Lung (tissue), 12 donors: ENCODE results near the gene CAMK2N1. TPM values are rescaled to one million over a fixed set of nuclear protein-coding genes. Genes with fewer than 3 reads are reported as not detected.

Source experiments
- ATAC-seq: fragments of 200-7000 bp; cut with Tn5 transposase; one replicate; pipeline ENCODE4 v1.9.1; 2020; ENCODE audit warnings: moderate number of reproducible peaks; ENCODE audit not compliant: insufficient read depth, low FRiP score
- DNase-seq, 3 donors: peaks; one replicate each; pipeline ENCODE4 v3.0.0-alpha.2; 2013 to 2017
- H3K27ac ChIP-seq, 2 donors: one replicate each; pipeline ENCODE4 v1.5.1; 2013; ENCODE audit warnings: mild to moderate bottlenecking in 2 of 2, moderate library complexity in 2 of 2, control low read depth in 1 of 2, inconsistent platforms in 1 of 2, low read depth in 1 of 2, low read length in 1 of 2
- H3K27me3 ChIP-seq, 3 donors: one replicate each; pipeline ENCODE4 v1.5.1; 2013; ENCODE audit warnings: low read length in 2 of 3; ENCODE audit not compliant: control insufficient read depth in 3 of 3, insufficient read depth in 3 of 3
- H3K36me3 ChIP-seq, 4 donors: one replicate each; pipeline ENCODE4 v1.5.1; 2013; ENCODE audit warnings: low read length in 4 of 4, mild to moderate bottlenecking in 1 of 4, moderate library complexity in 1 of 4; ENCODE audit not compliant: control insufficient read depth in 4 of 4, insufficient read depth in 4 of 4
- H3K4me1 ChIP-seq, 5 donors: one replicate each; pipeline ENCODE4 v1.5.1; 2013; ENCODE audit warnings: low read length in 5 of 5, mild to moderate bottlenecking in 2 of 5, moderate library complexity in 1 of 5; ENCODE audit not compliant: control insufficient read depth in 5 of 5, insufficient read depth in 5 of 5
- H3K4me3 ChIP-seq: one replicate; pipeline ENCODE4 v1.5.1; 2013; ENCODE audit warnings: mild to moderate bottlenecking, control low read depth, moderate library complexity
- H3K9ac ChIP-seq, 2 donors: one replicate each; pipeline ENCODE4 v1.5.1; 2013; ENCODE audit warnings: low read length in 2 of 2, control low read depth in 1 of 2; ENCODE audit not compliant: insufficient read depth in 1 of 2
- H3K9me3 ChIP-seq, 4 donors: one replicate each; pipeline ENCODE4 v1.5.1; 2013; ENCODE audit warnings: low read length in 3 of 4, mild to moderate bottlenecking in 1 of 4, moderate library complexity in 1 of 4; ENCODE audit not compliant: control insufficient read depth in 4 of 4, insufficient read depth in 3 of 4
- WGBS, 2 donors: extraction: QIAGEN DNeasy Blood & Tissue Kit; methylation state at CpG; one replicate each; pipeline ENCODE4 v1.1.7; 2013; 5-methylcytosine and 5-hydroxymethylcytosine counted together
- polyA plus RNA-seq, 2 donors: library from polyadenylated mRNA; stranded (reverse); fragments of 200-250 nt; gene quantifications; one replicate each; pipeline ENCODE4 v1.2.1, GENCODE V29; 2013
- total RNA-seq, 2 donors: library from RNA; depleted of rRNA in 1 of 2; stranded (reverse); fragments of >200 nt in 1 of 2; gene quantifications; one replicate each; pipeline ENCODE4 v1.2.1, GENCODE V29; 2014 to 2021
- TF ChIP-seq, protein P1 (sequence below): IDR thresholded peaks from 2 replicates; pipeline ENCODE4 v1.5.1; 2012; ENCODE audit warnings: mild to moderate bottlenecking; ENCODE audit errors: control extremely low read depth, extremely low read depth
- donor health status: control.
- donor health status: control.
- donor health status: Bipolar disorder and iron deficiency.
- donor health status: healthy.
- donor health status: DM: yes; HTN: yes; CAD: no.

CAMK2N1 gene
- total and polyA plus RNA-seq, 4 donors = 6.5 to 44.3 (median 28.3) TPM

DNA sequence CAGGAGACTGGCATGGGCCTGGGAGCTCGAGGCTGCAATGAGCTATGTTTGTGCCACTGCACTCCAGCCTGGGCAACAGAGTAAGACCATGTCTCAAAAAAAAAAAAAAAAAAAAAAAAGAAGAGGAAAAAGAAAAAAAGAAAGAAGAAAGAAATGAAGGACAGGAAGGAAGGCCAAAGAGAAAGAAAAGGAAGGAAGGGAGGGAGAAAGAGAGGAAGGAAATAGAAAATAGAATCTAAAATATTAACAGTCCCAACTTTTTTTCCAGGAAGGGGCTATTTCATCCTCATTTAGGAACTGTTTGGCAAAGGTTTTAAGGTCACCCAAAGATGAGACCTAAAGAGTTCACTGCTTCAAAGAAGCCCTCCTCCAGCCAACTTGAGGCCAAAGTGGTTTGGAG is 19.5 kb upstream of the CAMK2N1 start:
- Histone ChIP-seq H3K4me1 (peaks cover 0 to 24% (median 3%) of the 10 kb centered on the region in 5 donors), H3K36me3 (peaks cover 14 to 20% (median 17%) of the 10 kb centered on the region in 4 donors), H3K4me3 (no peak overlapping the region), H3K9me3 (no peaks in the 10 kb centered on the region), H3K9ac (no peak overlapping the region), H3K27ac (no peak overlapping the region), H3K27me3 (peaks cover 0 to 2% (median 0%) of the 10 kb centered on the region in 3 donors)
- WGBS, 2 donors = 91 to 93% methylated on average over 1 of the region's 1 CpG
- TF ChIP-seq, protein P1, sequence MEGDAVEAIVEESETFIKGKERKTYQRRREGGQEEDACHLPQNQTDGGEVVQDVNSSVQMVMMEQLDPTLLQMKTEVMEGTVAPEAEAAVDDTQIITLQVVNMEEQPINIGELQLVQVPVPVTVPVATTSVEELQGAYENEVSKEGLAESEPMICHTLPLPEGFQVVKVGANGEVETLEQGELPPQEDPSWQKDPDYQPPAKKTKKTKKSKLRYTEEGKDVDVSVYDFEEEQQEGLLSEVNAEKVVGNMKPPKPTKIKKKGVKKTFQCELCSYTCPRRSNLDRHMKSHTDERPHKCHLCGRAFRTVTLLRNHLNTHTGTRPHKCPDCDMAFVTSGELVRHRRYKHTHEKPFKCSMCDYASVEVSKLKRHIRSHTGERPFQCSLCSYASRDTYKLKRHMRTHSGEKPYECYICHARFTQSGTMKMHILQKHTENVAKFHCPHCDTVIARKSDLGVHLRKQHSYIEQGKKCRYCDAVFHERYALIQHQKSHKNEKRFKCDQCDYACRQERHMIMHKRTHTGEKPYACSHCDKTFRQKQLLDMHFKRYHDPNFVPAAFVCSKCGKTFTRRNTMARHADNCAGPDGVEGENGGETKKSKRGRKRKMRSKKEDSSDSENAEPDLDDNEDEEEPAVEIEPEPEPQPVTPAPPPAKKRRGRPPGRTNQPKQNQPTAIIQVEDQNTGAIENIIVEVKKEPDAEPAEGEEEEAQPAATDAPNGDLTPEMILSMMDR = no peak
- ATAC-seq (no peak), DNase-seq (no peak)

DNA sequence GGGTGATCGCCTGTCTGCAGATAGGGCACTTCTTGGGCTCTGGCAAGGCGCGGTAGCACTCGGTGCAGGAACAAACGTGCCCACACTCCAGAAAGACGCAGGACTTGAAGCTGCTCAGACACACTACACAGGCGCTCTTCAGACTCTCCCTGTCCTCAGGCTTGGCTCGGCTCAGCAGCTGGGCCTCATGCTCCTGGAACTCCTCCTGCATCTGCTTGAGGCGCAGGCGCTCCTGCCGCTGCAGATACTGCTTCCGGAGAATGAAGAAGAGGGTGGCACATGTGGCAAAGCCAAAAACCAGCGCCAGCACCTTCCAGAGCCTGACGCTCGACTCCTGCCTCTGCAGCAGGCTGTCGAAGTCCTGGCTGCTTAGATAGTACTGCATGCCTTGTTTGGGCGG is 14.7 kb upstream of the CAMK2N1 start:
- TF ChIP-seq, protein P1 = no peak
- DNase-seq = no peak
- H3K4me1 ChIP-seq = peaks cover 0 to 12% (median 0%) of the 10 kb centered on the region in 5 donors
- no peaks in the 10 kb centered on the region for H3K27me3 ChIP-seq
- H3K4me3 ChIP-seq = no peak overlapping the region
- no peak for ATAC-seq
- H3K9ac ChIP-seq = no peak overlapping the region
- 93 to 95% methylated on average over 17 of the region's 17 CpGs for WGBS, 2 donors
- H3K27ac ChIP-seq = no peak overlapping the region
- no peaks in the 10 kb centered on the region for H3K9me3 ChIP-seq
- H3K36me3 ChIP-seq = peaks cover 22 to 38% (median 25%) of the 10 kb centered on the region in 4 donors

DNA sequence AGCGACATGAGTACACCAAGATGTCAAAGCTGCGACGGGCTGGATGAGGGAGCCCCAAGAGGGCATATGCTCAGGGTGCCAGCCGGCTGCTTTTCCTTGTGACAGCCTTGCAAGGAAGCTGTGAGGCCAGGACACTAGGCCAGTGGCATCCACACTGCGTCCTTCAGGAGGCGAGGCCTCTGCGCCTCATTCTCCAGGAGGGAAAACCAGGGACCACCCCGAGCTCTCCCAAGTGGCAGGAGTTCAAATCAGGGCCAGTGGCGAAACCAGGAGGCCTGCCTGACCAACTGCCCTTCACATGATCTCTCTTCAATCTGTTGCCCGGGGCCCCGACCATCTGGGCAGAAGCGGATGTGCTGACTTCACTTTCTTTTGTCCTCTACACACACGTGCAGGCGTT is 13.7 kb upstream of the CAMK2N1 start:
- ATAC-seq = no peak
- peaks cover 22 to 38% (median 25%) of the 10 kb centered on the region in 4 donors for H3K36me3 ChIP-seq
- TF ChIP-seq, protein P1 = no peak
- 92 to 96% methylated on average over 14 of the region's 14 CpGs for WGBS, 2 donors
- H3K4me3 ChIP-seq = no peak overlapping the region
- no peaks in the 10 kb centered on the region for H3K9me3 ChIP-seq
- no peak overlapping the region for H3K27ac ChIP-seq
- no peak overlapping the region for H3K9ac ChIP-seq
- H3K27me3 ChIP-seq = no peaks in the 10 kb centered on the region
- DNase-seq = no peak
- peaks cover 0 to 5% (median 0%) of the 10 kb centered on the region in 5 donors for H3K4me1 ChIP-seq

DNA sequence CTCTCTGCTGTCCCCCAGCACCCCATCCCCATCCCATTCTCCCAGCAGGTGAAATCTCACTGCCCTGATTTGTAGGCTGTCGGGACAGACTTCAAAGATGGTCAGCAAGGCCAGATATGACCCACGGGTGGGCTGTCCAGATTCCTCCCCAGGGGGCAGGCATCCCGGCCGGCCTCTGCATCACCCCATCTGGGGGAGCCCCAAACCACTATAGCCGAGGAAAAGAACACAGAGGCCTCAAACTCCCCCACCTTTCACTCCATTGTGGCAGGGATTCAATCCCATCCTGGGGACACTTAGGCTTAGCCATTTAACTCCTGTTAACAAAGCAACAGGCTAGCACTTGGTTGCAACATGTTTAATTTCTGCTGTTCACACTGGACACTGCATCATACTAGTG is 13.1 kb upstream of the CAMK2N1 start:
- no peaks in the 10 kb centered on the region for H3K27me3 ChIP-seq
- H3K36me3 ChIP-seq = peaks cover 22 to 38% (median 24%) of the 10 kb centered on the region in 4 donors
- no peak overlapping the region for H3K27ac ChIP-seq
- TF ChIP-seq, protein P1 = no peak
- H3K4me1 ChIP-seq = peaks cover 0 to 6% (median 2%) of the 10 kb centered on the region in 5 donors
- H3K9ac ChIP-seq = no peak overlapping the region
- no peaks in the 10 kb centered on the region for H3K9me3 ChIP-seq
- 89 to 95% methylated on average over 5 of the region's 5 CpGs for WGBS, 2 donors
- DNase-seq (no peak), ATAC-seq (no peak)
- no peak overlapping the region for H3K4me3 ChIP-seq
